Mesothelial cell of epicardium (in vitro differentiated cells): ENCODE results near the gene KLHL29. TPM values are rescaled to one million over a fixed set of nuclear protein-coding genes. Genes with fewer than 3 reads are reported as not detected.

ENCODE experiments used
- DNase-seq, 2 experiments: peaks; one replicate each; pipeline ENCODE4 v3.0.0; 2021; ENCODE audit warnings: low spot score in 2 of 2; ENCODE audit not compliant: unreplicated experiment in 2 of 2
- H3K27ac Mint-ChIP-seq: 2 replicates; pipeline ENCODE4 v1.8.0; 2021; ENCODE audit warnings: mixed read lengths
- H3K27me3 Mint-ChIP-seq: 2 replicates; pipeline ENCODE4 v1.8.0; 2021; ENCODE audit warnings: low read depth, mixed read lengths
- H3K36me3 Mint-ChIP-seq: 2 replicates; pipeline ENCODE4 v1.8.0; 2021; ENCODE audit warnings: mixed read lengths
- H3K4me1 Mint-ChIP-seq: 2 replicates; pipeline ENCODE4 v1.8.0; 2021; ENCODE audit warnings: mixed read lengths
- H3K4me3 Mint-ChIP-seq: 2 replicates; pipeline ENCODE4 v1.8.0; 2021; ENCODE audit warnings: mild to moderate bottlenecking, moderate library complexity, mixed read lengths
- H3K9me3 Mint-ChIP-seq: 2 replicates; pipeline ENCODE4 v1.8.0; 2021; ENCODE audit warnings: mixed read lengths
- CTCF ChIP-seq: fragments of 200-600 bp; sonication (generic); IDR thresholded peaks from one replicate; pipeline ENCODE4 v1.5.0; 2021; ENCODE audit warnings: antibody characterized with exemption; ENCODE audit not compliant: unreplicated experiment
- total RNA-seq: library from RNA; stranded (reverse); gene quantifications from 3 replicates; pipeline ENCODE4 v1.2.1, GENCODE V29; 2021

The KLHL29 gene
- total RNA-seq, 1 donor from 2014 or later = 28.3 TPM

GRCh38 chr2:23661276-23662050 is 276.5 kb downstream of the KLHL29 start:
- H3K9me3 Mint-ChIP-seq = no peaks in the 10 kb centered on the region
- H3K4me3 Mint-ChIP-seq = no peak overlapping the region
- TF ChIP-seq CTCF = no peak
- H3K4me1 Mint-ChIP-seq = peaks cover 13% of the 10 kb centered on the region
- no peak overlapping the region for H3K27ac Mint-ChIP-seq
- peaks cover 6% of the 10 kb centered on the region for H3K36me3 Mint-ChIP-seq
- no peak for DNase-seq
- H3K27me3 Mint-ChIP-seq = no peaks in the 10 kb centered on the region

GRCh38 chr2:23662466-23662865 is 277.5 kb downstream of the KLHL29 start:
- no peak for DNase-seq
- Mint-ChIP-seq H3K4me3 (no peak overlapping the region), H3K27ac (no peak overlapping the region), H3K4me1 (peaks cover 6% of the 10 kb centered on the region), H3K9me3 (no peaks in the 10 kb centered on the region), H3K27me3 (no peaks in the 10 kb centered on the region), H3K36me3 (peaks cover 10% of the 10 kb centered on the region)
- TF ChIP-seq CTCF = no peak

DNA sequence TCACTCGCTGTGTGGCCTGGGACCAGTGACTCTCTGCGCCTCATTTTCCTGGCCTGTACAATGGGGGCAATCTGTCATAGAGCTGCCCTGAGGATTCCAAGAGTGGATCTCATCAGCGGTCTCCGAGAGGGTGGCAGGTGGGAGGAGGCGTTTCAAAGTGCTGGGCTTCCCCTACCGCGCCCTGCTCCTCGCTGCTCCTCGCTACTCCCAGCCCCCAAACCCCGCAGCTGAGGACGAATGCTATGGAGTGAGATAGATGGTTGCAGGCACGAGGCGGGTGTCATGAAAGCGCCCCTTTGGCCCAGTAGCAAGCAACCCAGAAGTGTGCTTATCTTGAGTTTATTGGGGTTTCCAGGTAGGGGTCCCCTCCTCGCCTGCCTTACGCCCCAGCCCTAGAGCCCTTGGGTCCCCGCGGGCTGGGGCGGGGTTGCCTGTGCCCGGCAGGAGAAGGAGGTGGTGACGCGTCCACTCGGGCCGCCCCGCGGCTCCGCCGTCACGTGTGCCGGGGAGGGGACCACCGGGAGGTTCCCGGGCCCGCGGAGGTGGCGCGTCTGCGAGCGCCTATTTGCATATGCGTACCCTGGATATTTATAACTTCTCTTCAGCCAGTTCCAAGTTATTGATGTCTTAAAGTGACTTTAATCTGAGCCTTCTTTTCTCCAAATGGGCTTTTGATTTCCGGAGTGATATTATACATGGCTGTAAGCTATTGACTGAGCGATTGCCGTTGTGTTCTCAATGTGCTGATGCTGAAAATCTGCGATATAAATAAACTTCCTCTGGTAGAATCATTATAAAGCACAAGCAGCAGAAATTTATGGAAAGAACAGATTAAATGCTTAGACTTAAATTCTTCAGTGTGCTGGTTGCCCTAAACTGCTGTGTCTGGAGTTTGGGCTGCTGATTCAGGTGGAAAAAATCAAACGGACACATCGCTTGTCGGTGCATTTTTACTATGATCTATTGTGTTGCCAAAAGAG is 278.3 kb downstream of the KLHL29 start:
- Mint-ChIP-seq H3K9me3 (no peaks in the 10 kb centered on the region), H3K27ac (no peak overlapping the region), H3K4me3 (no peak overlapping the region), H3K4me1 (peaks cover 6% of the 10 kb centered on the region), H3K36me3 (peaks cover 12% of the 10 kb centered on the region), H3K27me3 (no peaks in the 10 kb centered on the region)
- no peak for DNase-seq
- no peak for TF ChIP-seq CTCF

DNA sequence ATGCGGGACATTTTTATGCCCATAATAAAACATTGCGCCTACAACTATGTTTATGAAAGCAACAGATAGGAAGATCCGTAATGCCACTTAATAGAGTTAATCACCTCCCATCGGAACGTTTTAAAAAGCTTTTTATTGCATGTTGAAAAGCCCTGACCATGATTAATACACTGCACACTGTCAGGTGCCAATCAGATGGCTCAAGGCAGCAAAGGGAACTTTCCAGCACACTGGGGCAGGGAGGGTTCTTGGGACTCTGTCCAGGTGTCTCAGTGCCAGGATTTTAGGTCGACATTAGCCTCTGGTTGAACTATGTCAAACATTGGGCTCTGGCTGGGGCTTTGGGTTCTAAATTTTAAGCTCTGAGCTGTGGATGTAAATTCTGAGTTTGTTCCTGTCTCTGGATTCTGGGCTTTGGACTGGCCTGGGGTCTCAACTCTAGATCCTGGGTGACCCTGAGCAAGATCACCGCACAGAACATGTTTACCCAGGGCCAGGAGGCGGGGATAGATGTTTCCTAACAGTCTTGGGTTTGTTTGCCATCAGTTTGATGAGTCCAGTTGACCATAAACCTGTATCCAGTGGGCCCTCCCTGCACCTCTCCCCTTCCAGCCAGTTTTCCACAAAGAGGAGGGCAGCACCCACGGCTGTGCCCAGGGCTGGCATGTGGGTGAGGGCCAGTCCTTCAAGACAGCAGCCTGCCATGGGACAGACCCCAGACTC is 279.2 kb downstream of the KLHL29 start:
- H3K4me3 Mint-ChIP-seq = no peak overlapping the region
- H3K9me3 Mint-ChIP-seq = no peaks in the 10 kb centered on the region
- DNase-seq = no peak
- no peaks in the 10 kb centered on the region for H3K27me3 Mint-ChIP-seq
- H3K4me1 Mint-ChIP-seq = no peaks in the 10 kb centered on the region
- no peak overlapping the region for H3K27ac Mint-ChIP-seq
- H3K36me3 Mint-ChIP-seq = peaks cover 12% of the 10 kb centered on the region
- TF ChIP-seq CTCF = no peak

GRCh38 chr2:23666241-23666979 is 281.4 kb downstream of the KLHL29 start:
- Mint-ChIP-seq H3K27ac (no peak overlapping the region), H3K9me3 (no peaks in the 10 kb centered on the region), H3K27me3 (no peaks in the 10 kb centered on the region), H3K36me3 (peaks cover 7% of the 10 kb centered on the region), H3K4me1 (peaks cover 5% of the 10 kb centered on the region), H3K4me3 (no peak overlapping the region)
- DNase-seq = no peak
- TF ChIP-seq CTCF = no peak
